HepG2 (cell line): ENCODE results near the gene EPDR1. TPM values are rescaled to one million over a fixed set of nuclear protein-coding genes. Genes with fewer than 3 reads are reported as not detected.
A peak's percentile ranks its signal among the peaks of the same experiment; 100 is the strongest.

Experiments used
- AKAP8 ChIP-seq: sonication (generic); formaldehyde crosslinking; IDR thresholded peaks from 2 replicates; pipeline ENCODE4 v1.5.1; 2020; ENCODE audit warnings: mild to moderate bottlenecking, missing genetic modification reagents
- CHCHD3 ChIP-seq: sonication (generic); formaldehyde crosslinking; IDR thresholded peaks from 2 replicates; pipeline ENCODE4 v1.8.0; 2022; ENCODE audit warnings: mild to moderate bottlenecking, missing genetic modification reagents, moderate library complexity
- FLYWCH1 ChIP-seq: sonication (generic); formaldehyde crosslinking; IDR thresholded peaks from 2 replicates; pipeline ENCODE4 v1.8.1; 2023; ENCODE audit warnings: mild to moderate bottlenecking, missing genetic modification reagents
- FOXC1 ChIP-seq: sonication (generic); formaldehyde crosslinking; IDR thresholded peaks from 2 replicates; pipeline ENCODE4 v1.8.0; 2022; ENCODE audit warnings: mild to moderate bottlenecking, missing genetic modification reagents, borderline replicate concordance
- HOXA3 ChIP-seq: sonication (generic); formaldehyde crosslinking; IDR thresholded peaks from 2 replicates; pipeline ENCODE4 v1.5.0; 2020; ENCODE audit warnings: missing genetic modification reagents
- KMT2A ChIP-seq: sonication (generic); formaldehyde crosslinking; IDR thresholded peaks from 2 replicates; pipeline ENCODE4 v1.4.0; 2020; ENCODE audit warnings: missing genetic modification reagents
- MED8 ChIP-seq: sonication (generic); formaldehyde crosslinking; IDR thresholded peaks from 2 replicates; pipeline ENCODE4 v1.8.1; 2023; ENCODE audit warnings: mild to moderate bottlenecking, missing genetic modification reagents; ENCODE audit not compliant: insufficient replicate concordance
- NFKBIZ ChIP-seq: IDR thresholded peaks from 2 replicates; pipeline ENCODE4 v1.6.1; 2018; ENCODE audit warnings: missing genetic modification reagents, missing compliant biosample characterization
- NFRKB ChIP-seq: fragments of 450-650 bp; IDR thresholded peaks from 2 replicates; pipeline ENCODE4 v1.6.1; 2017
- NR1H2 ChIP-seq: sonication (generic); formaldehyde crosslinking; IDR thresholded peaks from 2 replicates; pipeline ENCODE4 v1.8.1; 2022; ENCODE audit warnings: low read depth, missing genetic modification reagents, borderline replicate concordance
- RELA ChIP-seq: sonication (generic); formaldehyde crosslinking; IDR thresholded peaks from 2 replicates; pipeline ENCODE4 v1.4.0; 2020; ENCODE audit warnings: missing genetic modification reagents
- SRY ChIP-seq: sonication (generic); formaldehyde crosslinking; IDR thresholded peaks from 2 replicates; pipeline ENCODE4 v1.8.0; 2022; ENCODE audit warnings: mild to moderate bottlenecking, missing genetic modification reagents
- TRIM24 ChIP-seq: sonication (generic); formaldehyde crosslinking; IDR thresholded peaks from 2 replicates; pipeline ENCODE4 v1.8.0; 2022; ENCODE audit warnings: mild to moderate bottlenecking, missing genetic modification reagents
- ZNF124 ChIP-seq: sonication (generic); formaldehyde crosslinking; IDR thresholded peaks from 2 replicates; pipeline ENCODE4 v1.4.0; 2020; ENCODE audit warnings: missing genetic modification reagents
- ZNF17 ChIP-seq: sonication (generic); formaldehyde crosslinking; IDR thresholded peaks from 2 replicates; pipeline ENCODE4 v1.5.0; 2020; ENCODE audit warnings: mild to moderate bottlenecking, missing genetic modification reagents
- ZNF20 ChIP-seq: sonication (generic); formaldehyde crosslinking; IDR thresholded peaks from 2 replicates; pipeline ENCODE4 v1.4.0; 2020; ENCODE audit warnings: mild to moderate bottlenecking, moderate library complexity, missing genetic modification reagents
- ZNF570 ChIP-seq: sonication (generic); formaldehyde crosslinking; IDR thresholded peaks from 2 replicates; pipeline ENCODE4 v1.4.0; 2020; ENCODE audit warnings: mild to moderate bottlenecking, missing genetic modification reagents, borderline replicate concordance
- ZNF605 ChIP-seq: sonication (generic); formaldehyde crosslinking; IDR thresholded peaks from 2 replicates; pipeline ENCODE4 v1.8.0; 2022; ENCODE audit warnings: mild to moderate bottlenecking, missing genetic modification reagents
- ZNF672 ChIP-seq: sonication (generic); formaldehyde crosslinking; IDR thresholded peaks from 2 replicates; pipeline ENCODE4 v1.8.1; 2022; ENCODE audit warnings: missing genetic modification reagents
- ZNF703 ChIP-seq: sonication (generic); formaldehyde crosslinking; IDR thresholded peaks from 2 replicates; pipeline ENCODE4 v1.5.1; 2020; ENCODE audit warnings: missing genetic modification reagents, mild to moderate bottlenecking, moderate library complexity, borderline replicate concordance
- ZNF768 ChIP-seq: sonication (generic); formaldehyde crosslinking; IDR thresholded peaks from 2 replicates; pipeline ENCODE4 v1.4.0; 2020; ENCODE audit warnings: missing genetic modification reagents
- polyA plus RNA-seq, 8 experiments: library from polyadenylated mRNA; depleted of rRNA in 3 of 8; stranded (reverse) in 7 of 8; unstranded in 1 of 8; fragments of >200 nt; fragmentation: Illumina TruSeq in 4 of 8; extraction: Trizol in 4 of 8; gene quantifications; 2 replicates each; pipeline versions ENCODE4 v1.2.1 to v1.2.3, GENCODE V29; 2011 to 2016; ENCODE audit warnings: low read depth in 4 of 8, missing spikeins in 1 of 8, mixed read lengths in 1 of 8; ENCODE audit not compliant: insufficient read depth in 1 of 8
- total RNA-seq, 5 experiments: library from RNA; depleted of rRNA; stranded (reverse); fragments of >200 nt; fragmentation: Illumina TruSeq; extraction: Trizol; gene quantifications; 2 replicates each; pipeline ENCODE4 v1.2.3, GENCODE V29; 2016; ENCODE audit warnings: low read depth in 1 of 5
- TF ChIP-seq, protein P1 (sequence below): sonication (generic); formaldehyde crosslinking; IDR thresholded peaks from 2 replicates; pipeline ENCODE4 v1.5.0; 2020; ENCODE audit warnings: mild to moderate bottlenecking, low read depth, missing genetic modification reagents, borderline replicate concordance
- TF ChIP-seq, protein P2 (sequence below): sonication (generic); formaldehyde crosslinking; IDR thresholded peaks from 2 replicates; pipeline ENCODE4 v1.8.0; 2022; ENCODE audit warnings: mild to moderate bottlenecking, missing genetic modification reagents, borderline replicate concordance
- TF ChIP-seq, protein P3 (sequence below): sonication (generic); formaldehyde crosslinking; IDR thresholded peaks from 2 replicates; pipeline ENCODE4 v1.8.0; 2022; ENCODE audit warnings: missing genetic modification reagents, mild to moderate bottlenecking, inconsistent platforms, borderline replicate concordance

EPDR1 gene
- total and polyA plus RNA-seq, 2 of the 13 experiments (the other 11 are each of a cell fraction or from before 2014, with no cell fraction given) = 38.3 to 50.2 TPM

DNA sequence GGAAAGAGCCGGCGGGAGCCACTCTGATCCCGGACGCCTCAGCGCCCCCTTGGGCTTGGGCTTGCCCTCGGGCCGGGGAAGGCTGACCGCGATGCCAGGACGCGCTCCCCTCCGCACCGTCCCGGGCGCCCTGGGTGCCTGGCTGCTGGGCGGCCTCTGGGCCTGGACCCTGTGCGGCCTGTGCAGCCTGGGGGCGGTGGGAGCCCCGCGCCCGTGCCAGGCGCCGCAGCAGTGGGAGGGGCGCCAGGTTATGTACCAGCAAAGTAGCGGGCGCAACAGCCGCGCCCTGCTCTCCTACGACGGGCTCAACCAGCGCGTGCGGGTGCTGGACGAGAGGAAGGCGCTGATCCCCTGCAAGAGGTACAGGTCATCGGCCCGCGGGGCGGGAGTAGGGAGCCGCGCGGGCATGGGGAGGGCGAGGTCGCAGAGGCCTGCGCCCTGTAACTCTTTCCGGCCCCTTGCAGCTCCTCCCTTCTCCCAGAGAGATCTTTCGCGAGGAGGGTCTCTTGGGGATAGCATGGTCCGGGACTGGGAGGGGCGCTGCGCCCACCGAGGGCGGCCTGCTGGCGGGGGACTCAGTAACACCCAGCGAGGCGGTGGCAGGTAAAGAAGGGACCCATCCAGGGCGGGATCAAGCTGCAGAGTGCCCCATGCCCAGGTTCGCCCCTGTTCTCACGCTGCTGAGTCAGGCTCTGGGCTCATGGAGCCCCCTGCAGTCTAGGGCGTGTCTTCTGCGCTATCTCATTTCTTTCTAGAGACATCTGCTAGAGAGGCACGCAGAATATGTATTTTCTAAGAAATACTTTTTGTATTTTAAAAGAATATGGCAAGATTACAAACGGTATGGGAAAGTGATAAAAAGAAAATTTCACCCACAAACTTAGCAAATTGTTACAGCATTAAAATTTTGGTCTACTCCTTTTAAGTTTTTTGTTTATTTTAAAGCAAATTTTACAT, 687 bp downstream of the EPDR1 start (continued):
- TF ChIP-seq RELA (CRISPR knock-in tag) (no peak), MED8 (CRISPR knock-in tag) (peak; percentile 13), FOXC1 (CRISPR knock-in tag) (no peak), ZNF672 (CRISPR knock-in tag) (no peak), TRIM24 (CRISPR knock-in tag) (no peak), ZNF17 (CRISPR knock-in tag) (no peak), ZNF570 (CRISPR knock-in tag) (0 out of 2 replicates have a peak, but pooled peaks have one; percentile 27), SRY (CRISPR knock-in tag) (0 out of 2 replicates have a peak, but pooled peaks have one; percentile 48), CHCHD3 (no peak), FLYWCH1 (CRISPR knock-in tag) (no peak), NFKBIZ (CRISPR knock-in tag) (no peak), ZNF768 (no peak; the same call in 1 of the 2 replicates), NR1H2 (CRISPR knock-in tag) (no peak), ZNF124 (CRISPR knock-in tag) (no peak), KMT2A (CRISPR knock-in tag) (0 out of 2 replicates have a peak, but pooled peaks have one; percentile 31), ZNF605 (CRISPR knock-in tag) (no peak), AKAP8 (CRISPR knock-in tag) (no peak), HOXA3 (no peak), ZNF703 (CRISPR knock-in tag) (no peak; the same call in 1 of the 2 replicates), ZNF20 (peak; percentile 70; the same call in 1 of the 2 replicates), NFRKB (no peak)
- TF ChIP-seq, protein P1, sequence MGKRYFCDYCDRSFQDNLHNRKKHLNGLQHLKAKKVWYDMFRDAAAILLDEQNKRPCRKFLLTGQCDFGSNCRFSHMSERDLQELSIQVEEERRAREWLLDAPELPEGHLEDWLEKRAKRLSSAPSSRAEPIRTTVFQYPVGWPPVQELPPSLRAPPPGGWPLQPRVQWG (CRISPR knock-in tag) = no peak
- TF ChIP-seq, protein P2, sequence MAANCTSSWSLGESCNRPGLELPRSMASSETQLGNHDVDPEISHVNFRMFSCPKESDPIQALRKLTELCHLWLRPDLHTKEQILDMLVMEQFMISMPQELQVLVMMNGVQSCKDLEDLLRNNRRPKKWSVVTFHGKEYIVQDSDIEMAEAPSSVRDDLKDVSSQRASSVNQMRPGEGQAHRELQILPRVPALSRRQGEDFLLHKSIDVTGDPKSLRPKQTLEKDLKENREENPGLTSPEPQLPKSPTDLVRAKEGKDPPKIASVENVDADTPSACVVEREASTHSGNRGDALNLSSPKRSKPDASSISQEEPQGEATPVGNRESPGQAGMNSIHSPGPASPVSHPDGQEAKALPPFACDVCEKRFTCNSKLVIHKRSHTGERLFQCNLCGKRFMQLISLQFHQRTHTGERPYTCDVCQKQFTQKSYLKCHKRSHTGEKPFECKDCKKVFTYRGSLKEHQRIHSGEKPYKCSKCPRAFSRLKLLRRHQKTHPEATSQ (CRISPR knock-in tag) = peak; percentile 50; the same call in 1 of the 2 replicates
- TF ChIP-seq, protein P3, sequence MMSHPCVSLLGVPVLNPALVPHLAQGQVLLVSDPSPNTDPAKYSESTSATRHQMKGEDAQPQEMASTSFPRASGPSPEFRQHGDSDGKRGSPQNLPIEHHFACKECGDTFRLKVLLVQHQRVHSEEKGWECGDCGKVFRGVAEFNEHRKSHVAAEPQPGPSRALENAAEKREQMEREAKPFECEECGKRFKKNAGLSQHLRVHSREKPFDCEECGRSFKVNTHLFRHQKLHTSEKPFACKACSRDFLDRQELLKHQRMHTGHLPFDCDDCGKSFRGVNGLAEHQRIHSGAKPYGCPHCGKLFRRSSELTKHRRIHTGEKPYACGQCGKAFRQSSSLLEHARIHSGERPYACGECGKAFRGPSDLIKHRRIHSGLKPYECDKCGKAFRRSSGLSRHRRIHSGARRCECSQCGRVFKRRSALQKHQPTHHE (CRISPR knock-in tag) = peak; percentile 68; the same call in 1 of the 2 replicates
